ENCODE measurements around the gene NIFK.
A peak's percentile ranks its signal among the peaks of the same experiment; 100 is the strongest.
"Not testable (repeated sequence)": the region's sequence is repeated elsewhere in the genome, so short reads cannot be mapped to it uniquely, and the experiment has no call there.

Gene NIFK

GRCh38 chr2:121699421-121700333 lies 37.0 kb downstream of the NIFK start:
- Mint-ChIP-seq H3K4me3 (peak overlapping the region; percentile 84), H3K4me1 (peaks cover 36% of the 10 kb centered on the region), H3K27ac (ENCODE audit: low read depth) (peak overlapping the region; percentile 99), H3K27me3 (no peaks in the 10 kb centered on the region), H3K9me3 (no peaks in the 10 kb centered on the region), H3K36me3 (ENCODE audit: insufficient read depth) (peaks cover 17% of the 10 kb centered on the region)
- peak; percentile 97 for ATAC-seq (replicated peaks; ENCODE audit: extremely low read depth, poor library complexity, severe bottlenecking)
- peak; percentile 72 to 91 for DNase-seq (ENCODE audit: low spot score in 2 of 2)

GRCh38 chr2:121698318-121698930 lies 38.3 kb downstream of the NIFK start:
- H3K9me3 Mint-ChIP-seq: no peaks in the 10 kb centered on the region
- peak overlapping the region; percentile 99 for H3K27ac Mint-ChIP-seq (ENCODE audit: low read depth)
- no peaks in the 10 kb centered on the region for H3K27me3 Mint-ChIP-seq
- H3K4me1 Mint-ChIP-seq: peaks cover 36% of the 10 kb centered on the region
- ATAC-seq (replicated peaks; ENCODE audit: extremely low read depth, poor library complexity, severe bottlenecking) (no peak), DNase-seq (ENCODE audit: low spot score in 2 of 2) (no peak)
- peaks cover 17% of the 10 kb centered on the region for H3K36me3 Mint-ChIP-seq (ENCODE audit: insufficient read depth)
- peak overlapping the region; percentile 46 for H3K4me3 Mint-ChIP-seq

- Mint-ChIP-seq H3K27ac (ENCODE audit: low read depth) (peak overlapping the region; percentile 99), H3K9me3 (no peaks in the 10 kb centered on the region), H3K36me3 (ENCODE audit: insufficient read depth) (peaks cover 17% of the 10 kb centered on the region), H3K27me3 (no peaks in the 10 kb centered on the region), H3K4me1 (peaks cover 36% of the 10 kb centered on the region), H3K4me3 (no peak overlapping the region)
- ATAC-seq (replicated peaks; ENCODE audit: extremely low read depth, poor library complexity, severe bottlenecking) (no peak), DNase-seq (ENCODE audit: low spot score in 2 of 2) (no peak)
These were observed 39.5 kb downstream of the NIFK start for GRCh38 chr2:121697108-121697631.

GRCh38 chr2:121696410-121696930 lies 40.2 kb downstream of the NIFK start:
- Mint-ChIP-seq H3K36me3 (ENCODE audit: insufficient read depth) (peaks cover 17% of the 10 kb centered on the region), H3K27me3 (no peaks in the 10 kb centered on the region), H3K27ac (ENCODE audit: low read depth) (peak overlapping the region; percentile 99), H3K4me3 (no peak overlapping the region), H3K4me1 (peaks cover 30% of the 10 kb centered on the region), H3K9me3 (no peaks in the 10 kb centered on the region)
- DNase-seq (ENCODE audit: low spot score in 2 of 2): no peak
- ATAC-seq (replicated peaks; ENCODE audit: extremely low read depth, poor library complexity, severe bottlenecking): no peak

- Mint-ChIP-seq H3K27me3 (no peaks in the 10 kb centered on the region), H3K4me3 (no peak overlapping the region), H3K27ac (ENCODE audit: low read depth) (peak overlapping the region; percentile 99), H3K9me3 (no peaks in the 10 kb centered on the region), H3K36me3 (ENCODE audit: insufficient read depth) (peaks cover 11% of the 10 kb centered on the region), H3K4me1 (peaks cover 20% of the 10 kb centered on the region)
- DNase-seq (ENCODE audit: low spot score in 2 of 2) (no peak), ATAC-seq (replicated peaks; ENCODE audit: extremely low read depth, poor library complexity, severe bottlenecking) (no peak)
These were observed 41.6 kb downstream of the NIFK start for GRCh38 chr2:121695171-121695451.

GRCh38 chr2:121694398-121695170 lies 42.1 kb downstream of the NIFK start:
- DNase-seq (ENCODE audit: low spot score in 2 of 2) (no peak), ATAC-seq (replicated peaks; ENCODE audit: extremely low read depth, poor library complexity, severe bottlenecking) (no peak)
- H3K27me3 Mint-ChIP-seq: no peaks in the 10 kb centered on the region
- H3K9me3 Mint-ChIP-seq: no peaks in the 10 kb centered on the region
- H3K36me3 Mint-ChIP-seq (ENCODE audit: insufficient read depth): peaks cover 7% of the 10 kb centered on the region
- no peak overlapping the region for H3K4me3 Mint-ChIP-seq
- peaks cover 15% of the 10 kb centered on the region for H3K4me1 Mint-ChIP-seq
- peak overlapping the region; percentile 99 for H3K27ac Mint-ChIP-seq (ENCODE audit: low read depth)

- H3K27me3 Mint-ChIP-seq; ATAC-seq (replicated peaks; ENCODE audit: extremely low read depth, poor library complexity, severe bottlenecking); DNase-seq (ENCODE audit: low spot score in 2 of 2); H3K4me3 Mint-ChIP-seq; H3K36me3 Mint-ChIP-seq (ENCODE audit: insufficient read depth); H3K27ac Mint-ChIP-seq (ENCODE audit: low read depth); H3K4me1 Mint-ChIP-seq; H3K9me3 Mint-ChIP-seq: not testable (repeated sequence)
These were observed 46.1 kb downstream of the NIFK start for GRCh38 chr2:121690572-121690971.

- Mint-ChIP-seq H3K4me1 (peaks cover 7% of the 10 kb centered on the region), H3K36me3 (ENCODE audit: insufficient read depth) (no peaks in the 10 kb centered on the region), H3K9me3 (no peaks in the 10 kb centered on the region), H3K27ac (ENCODE audit: low read depth) (no peak overlapping the region), H3K27me3 (no peaks in the 10 kb centered on the region), H3K4me3 (no peak overlapping the region)
- no peak for DNase-seq (ENCODE audit: low spot score in 2 of 2)
- no peak for ATAC-seq (replicated peaks; ENCODE audit: extremely low read depth, poor library complexity, severe bottlenecking)
These were observed 46.6 kb downstream of the NIFK start for GRCh38 chr2:121690095-121690494.

GRCh38 chr2:121689356-121689755 lies 47.3 kb downstream of the NIFK start:
- H3K27me3 Mint-ChIP-seq: no peaks in the 10 kb centered on the region
- H3K9me3 Mint-ChIP-seq: peaks cover 1% of the 10 kb centered on the region
- no peak overlapping the region for H3K4me3 Mint-ChIP-seq
- H3K36me3 Mint-ChIP-seq (ENCODE audit: insufficient read depth): no peaks in the 10 kb centered on the region
- DNase-seq (ENCODE audit: low spot score in 2 of 2): no peak
- no peak overlapping the region for H3K27ac Mint-ChIP-seq (ENCODE audit: low read depth)
- peaks cover 7% of the 10 kb centered on the region for H3K4me1 Mint-ChIP-seq
- no peak for ATAC-seq (replicated peaks; ENCODE audit: extremely low read depth, poor library complexity, severe bottlenecking)

GRCh38 chr2:121688820-121689219 lies 47.9 kb downstream of the NIFK start:
- no peak overlapping the region for H3K4me3 Mint-ChIP-seq
- H3K4me1 Mint-ChIP-seq: peaks cover 7% of the 10 kb centered on the region
- no peak overlapping the region for H3K27ac Mint-ChIP-seq (ENCODE audit: low read depth)
- no peaks in the 10 kb centered on the region for H3K36me3 Mint-ChIP-seq (ENCODE audit: insufficient read depth)
- DNase-seq (ENCODE audit: low spot score in 2 of 2) (no peak), ATAC-seq (replicated peaks; ENCODE audit: extremely low read depth, poor library complexity, severe bottlenecking) (no peak)
- H3K27me3 Mint-ChIP-seq: no peaks in the 10 kb centered on the region
- H3K9me3 Mint-ChIP-seq: peaks cover 7% of the 10 kb centered on the region

DNA sequence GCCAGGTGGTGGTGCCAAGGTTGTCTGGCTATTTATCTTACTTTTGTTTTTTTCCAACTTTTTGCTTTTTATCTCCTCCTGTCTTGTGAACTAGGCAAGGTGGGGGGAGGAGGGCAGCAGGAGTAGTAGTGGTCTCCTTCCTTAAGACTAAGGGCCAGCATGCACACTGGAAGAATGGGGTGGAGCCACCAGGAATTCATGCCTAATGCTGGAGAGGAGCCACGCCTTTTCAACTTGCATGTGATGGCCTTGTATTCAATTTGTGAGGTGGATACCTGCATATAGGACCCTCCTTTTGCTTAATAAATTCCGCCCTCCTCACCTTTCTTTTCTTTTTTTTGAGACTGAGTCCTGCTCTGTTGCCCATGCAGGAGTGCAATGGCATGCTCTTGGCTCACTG lies 49.8 kb downstream of the NIFK start:
- H3K27ac Mint-ChIP-seq (ENCODE audit: low read depth): no peak overlapping the region
- DNase-seq (ENCODE audit: low spot score in 2 of 2) (no peak), ATAC-seq (replicated peaks; ENCODE audit: extremely low read depth, poor library complexity, severe bottlenecking) (no peak)
- H3K4me1 Mint-ChIP-seq: peaks cover 7% of the 10 kb centered on the region
- peaks cover 18% of the 10 kb centered on the region for H3K9me3 Mint-ChIP-seq
- no peak overlapping the region for H3K4me3 Mint-ChIP-seq
- no peaks in the 10 kb centered on the region for H3K27me3 Mint-ChIP-seq
- H3K36me3 Mint-ChIP-seq (ENCODE audit: insufficient read depth): no peaks in the 10 kb centered on the region

GRCh38 chr2:121686218-121686617 lies 50.5 kb downstream of the NIFK start:
- Mint-ChIP-seq H3K4me3 (no peak overlapping the region), H3K4me1 (peaks cover 7% of the 10 kb centered on the region), H3K36me3 (ENCODE audit: insufficient read depth) (no peaks in the 10 kb centered on the region), H3K9me3 (peaks cover 21% of the 10 kb centered on the region), H3K27ac (ENCODE audit: low read depth) (no peak overlapping the region), H3K27me3 (no peaks in the 10 kb centered on the region)
- ATAC-seq (replicated peaks; ENCODE audit: extremely low read depth, poor library complexity, severe bottlenecking) (no peak), DNase-seq (ENCODE audit: low spot score in 2 of 2) (no peak)
